Sigmoid colon (tissue), 7 donors: ENCODE results near the gene MOV10. TPM values are rescaled to one million over a fixed set of nuclear protein-coding genes. Genes with fewer than 3 reads are reported as not detected.
A peak's percentile ranks its signal among the peaks of the same experiment; 100 is the strongest.

Experiments used
- DNase-seq: peaks from one replicate; pipeline ENCODE4 v3.0.0-alpha.2; 2019
- H3K27ac ChIP-seq, 4 donors: fragments of 200-600 bp; sonication (generic); one replicate each; pipeline ENCODE4 v1.5.1; 2016 to 2019; ENCODE audit warnings: mild to moderate bottlenecking in 1 of 4
- H3K27me3 ChIP-seq, 3 donors: fragments of 200-600 bp; sonication (generic); one replicate each; pipeline ENCODE4 v1.5.1; 2019; ENCODE audit warnings: mild to moderate bottlenecking in 1 of 3
- H3K36me3 ChIP-seq, 4 donors: fragments of 200-600 bp; sonication (generic); one replicate each; pipeline ENCODE4 v1.5.1; 2016 to 2019
- H3K4me1 ChIP-seq, 4 donors: fragments of 200-600 bp; sonication (generic); one replicate each; pipeline ENCODE4 v1.5.1; 2017 to 2019
- H3K4me3 ChIP-seq, 4 donors: fragments of 200-600 bp; sonication (generic); one replicate each; pipeline ENCODE4 v1.5.1; 2017 to 2019; ENCODE audit warnings: mild to moderate bottlenecking in 2 of 4, moderate library complexity in 1 of 4
- H3K9me3 ChIP-seq, 4 donors: fragments of 200-600 bp in 3 of 4; sonication (generic) in 3 of 4; one replicate each; pipeline versions ENCODE4 v1.5.1 to v1.6.1; 2013 to 2019
- EP300 ChIP-seq, 4 donors: sonication (generic); formaldehyde crosslinking; IDR thresholded peaks; one replicate each; pipeline ENCODE4 v1.6.1; 2017; ENCODE audit warnings: antibody characterized with exemption in 4 of 4
- POLR2A ChIP-seq, 2 donors: fragments of 450-650 bp; IDR thresholded peaks; one replicate each; pipeline ENCODE4 v1.6.1; 2016; ENCODE audit warnings: antibody characterized with exemption in 2 of 2, mild to moderate bottlenecking in 2 of 2, moderate library complexity in 2 of 2
- POLR2AphosphoS5 ChIP-seq, 4 donors: sonication (generic); formaldehyde crosslinking; IDR thresholded peaks; one replicate each; pipeline ENCODE4 v1.6.1; 2017; ENCODE audit warnings: antibody characterized with exemption in 4 of 4
- WGBS, 2 donors: extraction: QIAGEN DNeasy Blood & Tissue Kit; methylation state at CpG; one replicate each; pipeline ENCODE4 v1.1.7; 2013; 5-methylcytosine and 5-hydroxymethylcytosine counted together
- intact Hi-C: fragments of 100-400 bp; cut with DNase I; formaldehyde crosslinking; loops from one replicate; pipeline ENCODE4 v1.15.1; 2023
- polyA plus RNA-seq, 3 donors: library from polyadenylated mRNA; stranded (reverse); fragments of 200-250 nt; gene quantifications; one replicate each; pipeline ENCODE4 v1.2.3, GENCODE V29; 2013
- total RNA-seq, 4 donors: library from RNA; depleted of rRNA; stranded (reverse); fragments of >200 nt; gene quantifications; one replicate each; pipeline ENCODE4 v1.1.0, GENCODE V29; 2016
- TF ChIP-seq, protein P1 (sequence below), 4 experiments: fragments of 450-650 bp in 3 of 4; fragments of 200-600 bp in 1 of 4; IDR thresholded peaks; one replicate each; pipeline ENCODE4 v1.5.1; 2016 to 2019; ENCODE audit warnings: antibody characterized with exemption in 4 of 4, mild to moderate bottlenecking in 3 of 4, moderate library complexity in 2 of 4
- donor health status: healthy with polysubstance abuse.
- donor health status: Bipolar disorder and iron deficiency.
- donor health status: healthy.

MOV10 gene
- total and polyA plus RNA-seq, 7 donors: 16.5 to 60.1 (median 28.8) TPM

DNA sequence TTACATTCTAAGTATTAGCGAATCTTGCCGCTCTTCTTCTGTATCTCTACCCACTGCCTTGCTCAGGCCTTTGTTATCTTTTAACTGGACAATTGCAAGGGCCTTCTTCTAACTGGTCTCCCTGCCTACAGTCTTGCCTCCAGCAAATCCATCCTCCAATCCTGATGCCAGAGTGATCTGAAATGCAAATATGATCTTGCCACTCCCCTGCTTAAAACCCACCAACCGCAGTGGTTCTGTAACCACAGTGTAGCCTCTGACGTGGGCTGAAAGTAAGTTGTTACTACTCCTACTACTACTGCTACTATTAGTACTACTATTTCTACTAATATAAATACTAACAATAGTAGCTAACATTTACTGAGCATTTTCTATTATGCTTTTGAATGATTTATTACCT, 12.4 kb downstream of the MOV10 start:
- H3K4me1 ChIP-seq: peaks cover 0 to 9% (median 3%) of the 10 kb centered on the region in 4 donors
- TF ChIP-seq POLR2A (IDR thresholded peaks at IDR 0.05) (no peak), POLR2AphosphoS5 (IDR thresholded peaks at IDR 0.05) (no peak), EP300 (IDR thresholded peaks at IDR 0.05) (no peak)
- TF ChIP-seq, protein P1, sequence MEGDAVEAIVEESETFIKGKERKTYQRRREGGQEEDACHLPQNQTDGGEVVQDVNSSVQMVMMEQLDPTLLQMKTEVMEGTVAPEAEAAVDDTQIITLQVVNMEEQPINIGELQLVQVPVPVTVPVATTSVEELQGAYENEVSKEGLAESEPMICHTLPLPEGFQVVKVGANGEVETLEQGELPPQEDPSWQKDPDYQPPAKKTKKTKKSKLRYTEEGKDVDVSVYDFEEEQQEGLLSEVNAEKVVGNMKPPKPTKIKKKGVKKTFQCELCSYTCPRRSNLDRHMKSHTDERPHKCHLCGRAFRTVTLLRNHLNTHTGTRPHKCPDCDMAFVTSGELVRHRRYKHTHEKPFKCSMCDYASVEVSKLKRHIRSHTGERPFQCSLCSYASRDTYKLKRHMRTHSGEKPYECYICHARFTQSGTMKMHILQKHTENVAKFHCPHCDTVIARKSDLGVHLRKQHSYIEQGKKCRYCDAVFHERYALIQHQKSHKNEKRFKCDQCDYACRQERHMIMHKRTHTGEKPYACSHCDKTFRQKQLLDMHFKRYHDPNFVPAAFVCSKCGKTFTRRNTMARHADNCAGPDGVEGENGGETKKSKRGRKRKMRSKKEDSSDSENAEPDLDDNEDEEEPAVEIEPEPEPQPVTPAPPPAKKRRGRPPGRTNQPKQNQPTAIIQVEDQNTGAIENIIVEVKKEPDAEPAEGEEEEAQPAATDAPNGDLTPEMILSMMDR (IDR thresholded peaks at IDR 0.05): no peak
- H3K9me3 ChIP-seq: no peaks in the 10 kb centered on the region
- H3K27me3 ChIP-seq: no peaks in the 10 kb centered on the region
- H3K27ac ChIP-seq: no peak overlapping the region
- peaks cover 5 to 36% (median 12%) of the 10 kb centered on the region in 4 donors for H3K36me3 ChIP-seq
- intact Hi-C loops: no loop called here
- no peak overlapping the region for H3K4me3 ChIP-seq
- WGBS, 2 donors: 89 to 91% methylated on average over 4 of the region's 4 CpGs
- no peak for DNase-seq

DNA sequence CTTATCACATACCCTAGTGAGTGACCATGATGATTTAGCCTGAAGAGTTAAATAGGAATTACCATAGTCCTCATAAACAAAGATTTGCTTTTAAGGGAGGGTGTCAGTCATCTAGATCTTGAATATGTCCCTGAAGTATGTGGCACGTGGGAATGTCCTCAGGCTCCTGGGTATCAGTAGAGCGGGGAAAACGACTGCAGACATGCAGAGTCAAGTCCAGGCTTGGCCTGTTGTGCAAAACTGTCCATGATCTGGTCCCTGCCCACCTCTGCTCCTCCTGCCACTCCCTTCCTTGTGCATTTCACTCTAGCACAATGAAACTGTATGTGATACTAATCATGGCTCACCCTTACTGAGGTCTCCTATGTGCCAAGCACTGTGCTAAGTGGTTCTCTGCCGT, 12.9 kb downstream of the MOV10 start:
- DNase-seq: no peak
- Histone ChIP-seq H3K27me3 (no peaks in the 10 kb centered on the region), H3K27ac (no peak overlapping the region), H3K4me1 (peaks cover 0 to 9% (median 3%) of the 10 kb centered on the region in 4 donors), H3K36me3 (peaks cover 8 to 42% (median 16%) of the 10 kb centered on the region in 4 donors), H3K9me3 (no peaks in the 10 kb centered on the region), H3K4me3 (no peak overlapping the region)
- 80 to 86% methylated on average over 4 of the region's 4 CpGs for WGBS, 2 donors
- TF ChIP-seq POLR2A (IDR thresholded peaks at IDR 0.05) (no peak), EP300 (IDR thresholded peaks at IDR 0.05) (no peak)
- TF ChIP-seq, protein P1 (IDR thresholded peaks at IDR 0.05): no peak
- intact Hi-C loops: no loop called here

DNA sequence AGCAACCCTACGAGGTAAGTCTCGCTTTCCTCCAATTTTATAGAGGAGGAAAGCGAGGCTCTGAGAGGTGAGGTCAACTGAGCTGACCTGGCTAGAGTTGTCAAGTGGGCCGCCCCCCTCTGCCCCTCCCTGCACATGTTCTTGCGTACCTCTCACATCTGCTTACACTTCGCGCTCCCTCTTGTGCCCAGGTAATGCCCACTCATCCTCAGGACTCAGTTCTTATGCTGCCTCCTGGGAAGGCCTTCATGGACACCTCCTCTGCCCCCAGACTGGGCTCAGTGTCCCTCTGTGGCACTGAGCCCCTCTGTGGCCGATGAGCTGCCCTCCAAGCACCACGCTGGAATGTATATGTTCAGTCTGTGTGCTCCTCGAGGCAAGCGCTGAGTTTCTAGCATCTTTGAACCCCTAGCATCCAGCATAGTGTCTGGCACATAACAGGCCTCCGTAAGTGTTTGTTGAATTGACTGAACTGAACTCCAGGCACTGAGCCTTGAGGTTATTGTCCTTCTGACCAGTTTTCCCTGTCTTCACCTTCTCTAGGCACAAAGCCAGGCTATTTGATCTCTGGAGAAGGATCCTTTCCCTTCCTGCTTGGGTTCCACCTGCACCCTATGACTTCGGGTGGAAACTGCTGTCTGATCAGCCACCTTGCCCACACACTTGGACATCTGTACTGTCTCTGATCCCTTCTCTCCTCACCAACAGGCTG, 13.5 kb downstream of the MOV10 start:
- WGBS, 2 donors: 88 to 92% methylated on average over 13 of the region's 13 CpGs
- H3K27ac ChIP-seq: peak overlapping the region; percentile 0 to 48 (median 41)
- no peaks in the 10 kb centered on the region for H3K27me3 ChIP-seq
- intact Hi-C loops: no loop called here
- H3K9me3 ChIP-seq: no peaks in the 10 kb centered on the region
- peaks cover 0 to 9% (median 3%) of the 10 kb centered on the region in 4 donors for H3K4me1 ChIP-seq
- TF ChIP-seq POLR2A (IDR thresholded peaks at IDR 0.05) (no peak), EP300 (IDR thresholded peaks at IDR 0.05) (no peak), POLR2AphosphoS5 (IDR thresholded peaks at IDR 0.05) (no peak)
- TF ChIP-seq, protein P1 (IDR thresholded peaks at IDR 0.05): no peak
- DNase-seq: no peak
- peaks cover 14 to 47% (median 19%) of the 10 kb centered on the region in 4 donors for H3K36me3 ChIP-seq
- H3K4me3 ChIP-seq: no peak overlapping the region

DNA sequence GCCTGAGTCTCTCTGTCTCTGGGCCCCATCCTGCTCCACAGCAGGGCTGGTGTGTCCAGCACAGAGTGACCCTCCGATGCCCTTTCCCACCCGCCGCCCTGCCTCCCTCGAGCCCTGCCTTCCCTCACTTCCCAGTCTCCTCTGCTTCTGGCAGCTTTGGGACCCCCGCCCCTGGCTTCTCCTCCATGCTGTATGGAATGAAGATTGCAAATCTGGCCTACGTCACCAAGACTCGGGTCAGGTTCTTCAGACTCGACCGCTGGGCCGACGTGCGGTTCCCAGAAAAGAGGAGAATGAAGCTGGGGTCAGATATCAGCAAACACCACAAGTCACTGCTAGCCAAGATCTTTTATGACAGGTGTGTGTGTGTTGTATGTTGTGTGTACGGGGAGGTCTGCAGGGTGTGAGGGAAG, 14.3 kb downstream of the MOV10 start:
- intact Hi-C loops: no loop called here
- DNase-seq: no peak
- 89 to 92% methylated on average over 13 of the region's 13 CpGs for WGBS, 2 donors
- H3K27ac ChIP-seq: peak overlapping the region in 3 of 4 donors; percentile 0 to 43 (median 39)
- no peaks in the 10 kb centered on the region for H3K9me3 ChIP-seq
- peaks cover 0 to 9% (median 3%) of the 10 kb centered on the region in 4 donors for H3K4me1 ChIP-seq
- H3K4me3 ChIP-seq: no peak overlapping the region
- H3K36me3 ChIP-seq: peaks cover 17 to 55% (median 23%) of the 10 kb centered on the region in 4 donors
- no peaks in the 10 kb centered on the region for H3K27me3 ChIP-seq
- TF ChIP-seq POLR2A (IDR thresholded peaks at IDR 0.05) (no peak), EP300 (IDR thresholded peaks at IDR 0.05) (no peak), POLR2AphosphoS5 (IDR thresholded peaks at IDR 0.05) (no peak)
- TF ChIP-seq, protein P1 (IDR thresholded peaks at IDR 0.05): no peak
